Neuronal stem cell (in vitro differentiated cells): ENCODE measurements around the gene MEGF11.

Experiments
- DNase-seq: peaks from one replicate; pipeline ENCODE4 v3.0.0-alpha.2; 2013; ENCODE audit warnings: low spot score
- H2AFZ ChIP-seq: one replicate; pipeline ENCODE4 v1.6.1; 2013; ENCODE audit warnings: mild to moderate bottlenecking, low read length, inconsistent platforms
- H2AK5ac ChIP-seq: 2 replicates; pipeline ENCODE4 v1.6.1; 2013; ENCODE audit warnings: low read depth, mild to moderate bottlenecking, inconsistent platforms, low read length, moderate library complexity, mixed read lengths
- H2BK120ac ChIP-seq: 2 replicates; pipeline ENCODE4 v1.6.1; 2013; ENCODE audit warnings: low read depth, mild to moderate bottlenecking, inconsistent platforms, low read length, moderate library complexity, mixed read lengths
- H2BK12ac ChIP-seq: one replicate; pipeline ENCODE4 v1.6.1; 2013; ENCODE audit warnings: low read length, inconsistent platforms
- H2BK15ac ChIP-seq: 2 replicates; pipeline ENCODE4 v1.6.1; 2013; ENCODE audit warnings: mild to moderate bottlenecking, low read length, inconsistent platforms, mixed read lengths
- H2BK5ac ChIP-seq: one replicate; pipeline ENCODE4 v1.6.1; 2013; ENCODE audit warnings: inconsistent platforms, mild to moderate bottlenecking, low read length, moderate library complexity
- H3K14ac ChIP-seq: one replicate; pipeline ENCODE4 v1.6.1; 2013; ENCODE audit warnings: low read length, inconsistent platforms
- H3K18ac ChIP-seq: 2 replicates; pipeline ENCODE4 v1.6.1; 2013; ENCODE audit warnings: low read length, inconsistent platforms
- H3K23ac ChIP-seq: 2 replicates; pipeline ENCODE4 v1.6.1; 2013; ENCODE audit warnings: low read depth, mild to moderate bottlenecking, mixed read lengths, low read length, inconsistent platforms; ENCODE audit not compliant: poor library complexity
- H3K27ac ChIP-seq: replicated peaks from 3 replicates; pipeline ENCODE4 v1.5.1; 2013; ENCODE audit warnings: low read length, inconsistent platforms
- H3K27me3 ChIP-seq, 3 experiments: 2 replicates each; pipeline ENCODE4 v1.6.1; 2013; ENCODE audit warnings: low read length in 3 of 3, mild to moderate bottlenecking in 2 of 3, inconsistent platforms in 1 of 3, low read depth in 1 of 3, mixed read lengths in 1 of 3, moderate library complexity in 1 of 3; ENCODE audit not compliant: control insufficient read depth in 3 of 3, insufficient read depth in 3 of 3
- H3K36me3 ChIP-seq, 2 donors: replicated peaks in 1 of 2; 2 replicates each; pipeline ENCODE4 v1.6.1; 2013; ENCODE audit warnings: low read length in 2 of 2; ENCODE audit not compliant: control insufficient read depth in 2 of 2, insufficient read depth in 2 of 2
- H3K4ac ChIP-seq: 2 replicates; pipeline ENCODE4 v1.6.1; 2013; ENCODE audit warnings: inconsistent platforms, mild to moderate bottlenecking, low read length, moderate library complexity
- H3K4me1 ChIP-seq, 2 donors: 1 replicate in 1 of 2; 2 replicates in 1 of 2; pipeline ENCODE4 v1.6.1; 2013; ENCODE audit warnings: low read length in 2 of 2, low read depth in 1 of 2; ENCODE audit not compliant: control insufficient read depth in 2 of 2, insufficient read depth in 1 of 2
- H3K4me2 ChIP-seq: one replicate; pipeline ENCODE4 v1.6.1; 2013; ENCODE audit warnings: mild to moderate bottlenecking, low read length, inconsistent platforms; ENCODE audit not compliant: insufficient read depth, poor library complexity, severe bottlenecking
- H3K4me3 ChIP-seq, 2 donors: 2 replicates each; pipeline ENCODE4 v1.5.1; 2013; ENCODE audit warnings: low read length in 2 of 2, mild to moderate bottlenecking in 2 of 2, inconsistent platforms in 1 of 2, moderate library complexity in 1 of 2
- H3K79me1 ChIP-seq: one replicate; pipeline ENCODE4 v1.6.1; 2013; ENCODE audit warnings: low read depth, mild to moderate bottlenecking, inconsistent platforms, low read length, moderate library complexity
- H3K9ac ChIP-seq: one replicate; pipeline ENCODE4 v1.6.1; 2013; ENCODE audit warnings: mild to moderate bottlenecking, low read depth, low read length, inconsistent platforms; ENCODE audit not compliant: poor library complexity
- H3K9me3 ChIP-seq, 2 donors: replicated peaks in 1 of 2; 2 replicates each; pipeline versions ENCODE3 to v1.6.1; 2013; ENCODE audit warnings: low read length in 2 of 2, mild to moderate bottlenecking in 2 of 2, inconsistent platforms in 1 of 2, low read depth in 1 of 2, mixed read lengths in 1 of 2, moderate library complexity in 1 of 2; ENCODE audit not compliant: control insufficient read depth in 2 of 2, insufficient read depth in 1 of 2
- H4K8ac ChIP-seq: one replicate; pipeline ENCODE4 v1.6.1; 2013; ENCODE audit warnings: low read depth, mild to moderate bottlenecking, inconsistent platforms, low read length, moderate library complexity
- H4K91ac ChIP-seq: one replicate; pipeline ENCODE4 v1.6.1; 2013; ENCODE audit warnings: low read length, low read depth, mild to moderate bottlenecking, inconsistent platforms; ENCODE audit not compliant: poor library complexity
- WGBS, 2 donors: extraction: QIAGEN DNeasy Blood & Tissue Kit; methylation state at CpG; one replicate each; pipeline ENCODE4 v1.1.7; 2013; ENCODE audit warnings: missing lambda C conversion rate in 2 of 2, mixed read lengths in 1 of 2; ENCODE audit not compliant: insufficient read length in 2 of 2, insufficient replicate concordance in 1 of 2; ENCODE audit errors: extremely low coverage in 2 of 2; 5-methylcytosine and 5-hydroxymethylcytosine counted together

MEGF11 gene

GRCh38 chr15:65947041-65947440, 306.5 kb downstream of the MEGF11 start:
- Histone ChIP-seq H2AFZ (no peak overlapping the region), H3K14ac (no peak overlapping the region), H3K27ac (no peak overlapping the region), H3K79me1 (no peaks in the 10 kb centered on the region), H3K4me2 (no peak overlapping the region), H3K23ac (no peak overlapping the region), H3K9ac (no peak overlapping the region), H2BK12ac (no peak overlapping the region), H3K9me3 (no peaks in the 10 kb centered on the region), H2AK5ac (no peak overlapping the region), H3K27me3 (peaks cover 0 to 33% (median 0%) of the 10 kb centered on the region in 3 experiments), H2BK120ac (no peak overlapping the region), H2BK15ac (no peak overlapping the region), H3K36me3 (no peaks in the 10 kb centered on the region), H3K4me1 (peaks cover 0 to 2% of the 10 kb centered on the region in 2 donors), H3K4ac (no peak overlapping the region), H4K8ac (no peak overlapping the region), H4K91ac (no peak overlapping the region), H3K4me3 (no peak overlapping the region), H3K18ac (no peak overlapping the region), H2BK5ac (no peak overlapping the region)
- DNase-seq: no peak
- no CpG with 5 or more reads among the region's 3 CpGs for WGBS, 2 donors

- H2BK12ac ChIP-seq: no peak overlapping the region
- no peak overlapping the region for H3K18ac ChIP-seq
- peaks cover 0 to 42% (median 0%) of the 10 kb centered on the region in 3 experiments for H3K27me3 ChIP-seq
- H3K23ac ChIP-seq: peak overlapping the region; percentile 4
- no peak overlapping the region for H3K27ac ChIP-seq
- no peak overlapping the region for H4K91ac ChIP-seq
- no peak overlapping the region for H2BK15ac ChIP-seq
- peak overlapping the region; percentile 14 for H3K9ac ChIP-seq
- no peaks in the 10 kb centered on the region for H3K36me3 ChIP-seq
- H2BK120ac ChIP-seq: no peak overlapping the region
- no peaks in the 10 kb centered on the region for H3K79me1 ChIP-seq
- no peak for DNase-seq
- WGBS, 2 donors: no CpG with 5 or more reads among the region's 6 CpGs
- H4K8ac ChIP-seq: no peak overlapping the region
- H3K4me3 ChIP-seq: no peak overlapping the region
- no peak overlapping the region for H3K14ac ChIP-seq
- no peak overlapping the region for H2BK5ac ChIP-seq
- H2AFZ ChIP-seq: no peak overlapping the region
- no peak overlapping the region for H3K4me2 ChIP-seq
- H2AK5ac ChIP-seq: no peak overlapping the region
- H3K4ac ChIP-seq: no peak overlapping the region
- H3K4me1 ChIP-seq: peaks cover 0 to 2% of the 10 kb centered on the region in 2 donors
- no peaks in the 10 kb centered on the region for H3K9me3 ChIP-seq
These were observed 307.9 kb downstream of the MEGF11 start for GRCh38 chr15:65945616-65946015.

- no peak overlapping the region for H3K4me2 ChIP-seq
- H3K4me1 ChIP-seq: peaks cover 0 to 2% of the 10 kb centered on the region in 2 donors
- no peak for DNase-seq
- H2BK15ac ChIP-seq: no peak overlapping the region
- no peak overlapping the region for H3K23ac ChIP-seq
- no peaks in the 10 kb centered on the region for H3K36me3 ChIP-seq
- peaks cover 0 to 36% (median 0%) of the 10 kb centered on the region in 3 experiments for H3K27me3 ChIP-seq
- H3K27ac ChIP-seq: no peak overlapping the region
- no peak overlapping the region for H4K91ac ChIP-seq
- H2AK5ac ChIP-seq: no peak overlapping the region
- no peak overlapping the region for H3K4me3 ChIP-seq
- H3K9me3 ChIP-seq: no peaks in the 10 kb centered on the region
- H2BK5ac ChIP-seq: no peak overlapping the region
- H3K4ac ChIP-seq: no peak overlapping the region
- H2AFZ ChIP-seq: no peak overlapping the region
- no peak overlapping the region for H2BK12ac ChIP-seq
- no peaks in the 10 kb centered on the region for H3K79me1 ChIP-seq
- no peak overlapping the region for H2BK120ac ChIP-seq
- H3K18ac ChIP-seq: no peak overlapping the region
- H3K9ac ChIP-seq: no peak overlapping the region
- no peak overlapping the region for H4K8ac ChIP-seq
- no CpG with 5 or more reads among the region's 3 CpGs for WGBS, 2 donors
- H3K14ac ChIP-seq: no peak overlapping the region
These were observed 309.1 kb downstream of the MEGF11 start for GRCh38 chr15:65944404-65944803.

GRCh38 chr15:65942436-65942835, 311.1 kb downstream of the MEGF11 start:
- no CpG with 5 or more reads among the region's 4 CpGs for WGBS, 2 donors
- H3K23ac ChIP-seq: peak overlapping the region; percentile 87
- no peak overlapping the region for H3K9ac ChIP-seq
- H3K4ac ChIP-seq: no peak overlapping the region
- no peak overlapping the region for H2BK120ac ChIP-seq
- H4K91ac ChIP-seq: no peak overlapping the region
- no peaks in the 10 kb centered on the region for H3K79me1 ChIP-seq
- no peak overlapping the region for H3K4me2 ChIP-seq
- H3K9me3 ChIP-seq: no peaks in the 10 kb centered on the region
- no peak overlapping the region for H3K18ac ChIP-seq
- H3K27ac ChIP-seq: no peak overlapping the region
- H3K4me3 ChIP-seq: no peak overlapping the region
- H4K8ac ChIP-seq: no peak overlapping the region
- H3K27me3 ChIP-seq: peaks cover 0 to 21% (median 0%) of the 10 kb centered on the region in 3 experiments
- no peak overlapping the region for H2BK15ac ChIP-seq
- no peak overlapping the region for H2AFZ ChIP-seq
- no peaks in the 10 kb centered on the region for H3K36me3 ChIP-seq
- no peak overlapping the region for H3K14ac ChIP-seq
- no peak for DNase-seq
- peak overlapping the region; percentile 43 for H2AK5ac ChIP-seq
- H2BK12ac ChIP-seq: peak overlapping the region; percentile 16
- peaks cover 0 to 2% of the 10 kb centered on the region in 2 donors for H3K4me1 ChIP-seq
- no peak overlapping the region for H2BK5ac ChIP-seq
